Stimulated activated CD8-positive, alpha-beta memory T cell treated with anti-CD3 and anti-CD28 coated beads, Interleukin-15, amount 100 ng/mL, for 1 hour (primary cell): ENCODE measurements around the gene FDXR.
"Not testable (repeated sequence)": the region's sequence is repeated elsewhere in the genome, so short reads cannot be mapped to it uniquely, and the experiment has no call there.

Experiments used
- DNase-seq: peaks from one replicate; pipeline ENCODE4 v3.0.0-alpha.2; 2020; ENCODE audit warnings: low read depth

FDXR gene

GRCh38 chr17:74871356-74872076 is 1.3 kb downstream of the FDXR start:
- no peak for DNase-seq

GRCh38 chr17:74870512-74870911 is 2.3 kb downstream of the FDXR start:
- no peak for DNase-seq

GRCh38 chr17:74870028-74870427 is 2.8 kb downstream of the FDXR start:
- DNase-seq, result not testable (repeated sequence)

GRCh38 chr17:74868908-74869255 is 3.9 kb downstream of the FDXR start:
- no peak for DNase-seq

- no peak for DNase-seq
These were observed 4.4 kb downstream of the FDXR start for GRCh38 chr17:74868251-74868907.

- no peak for DNase-seq
These were observed 6.5 kb downstream of the FDXR start for GRCh38 chr17:74866198-74866835.

- DNase-seq, result no peak
These were observed 7.1 kb downstream of the FDXR start for GRCh38 chr17:74865504-74866197.

GRCh38 chr17:74864866-74865395 is 7.9 kb downstream of the FDXR start:
- DNase-seq, result peak; percentile 52

GRCh38 chr17:74864297-74864865 is 8.4 kb downstream of the FDXR start:
- DNase-seq, result no peak

GRCh38 chr17:74863420-74864296 is 9.1 kb downstream of the FDXR start:
- no peak for DNase-seq

GRCh38 chr17:74862919-74863318 is 9.9 kb downstream of the FDXR start:
- DNase-seq, result no peak

GRCh38 chr17:74862108-74862901 is 10.5 kb downstream of the FDXR start:
- peak; percentile 61 for DNase-seq

- DNase-seq, result no peak
These were observed 11.1 kb downstream of the FDXR start for GRCh38 chr17:74861662-74862107.

GRCh38 chr17:74860872-74861661 is 11.7 kb downstream of the FDXR start:
- DNase-seq, result no peak

GRCh38 chr17:74860229-74860871 is 12.4 kb downstream of the FDXR start:
- no peak for DNase-seq

GRCh38 chr17:74859459-74860228 is 13.2 kb downstream of the FDXR start, which contains the start of gene GRIN2C:
TSS of gene GRIN2C (minus strand) at chr17:74859885. CDS start at chr17:74855092, 4,793 bp downstream.
- DNase-seq, result no peak

- DNase-seq, result no peak
These were observed 13.9 kb downstream of the FDXR start for GRCh38 chr17:74858672-74859458.
